Upper lobe of right lung (tissue), 1 donor: ENCODE data around the gene SP4. TPM values are rescaled to one million over a fixed set of nuclear protein-coding genes. Genes with fewer than 3 reads are reported as not detected.
A peak's percentile ranks its signal among the peaks of the same experiment; 100 is the strongest.
"Not testable (repeated sequence)": the region's sequence is repeated elsewhere in the genome, so short reads cannot be mapped to it uniquely, and the experiment has no call there.

Experiments
- ATAC-seq: fragments of 200-7000 bp; cut with Tn5 transposase; one replicate; pipeline ENCODE4 v1.9.1; 2020; ENCODE audit warnings: mild to moderate bottlenecking, moderate library complexity
- DNase-seq: peaks from one replicate; pipeline ENCODE4 v3.0.0-alpha.2; 2020
- H3K27ac ChIP-seq: fragments of 200-600 bp; one replicate; pipeline ENCODE4 v1.8.0; 2022
- H3K27me3 ChIP-seq: fragments of 200-600 bp; one replicate; pipeline ENCODE4 v1.8.0; 2022; ENCODE audit warnings: mild to moderate bottlenecking
- H3K36me3 ChIP-seq: fragments of 200-600 bp; one replicate; pipeline ENCODE4 v1.8.0; 2022
- H3K4me1 ChIP-seq: fragments of 200-600 bp; one replicate; pipeline ENCODE4 v1.8.0; 2022
- H3K4me3 ChIP-seq: fragments of 200-600 bp; one replicate; pipeline ENCODE4 v1.8.0; 2022; ENCODE audit warnings: mild to moderate bottlenecking
- H3K9me3 ChIP-seq: fragments of 200-600 bp; one replicate; pipeline ENCODE4 v1.8.0; 2022
- CTCF ChIP-seq: fragments of 200-600 bp; IDR thresholded peaks from one replicate; pipeline ENCODE4 v1.8.0; 2022; ENCODE audit warnings: antibody characterized with exemption
- intact Hi-C: fragments of 100-400 bp; cut with DNase I; formaldehyde crosslinking; loops from one replicate; pipeline ENCODE4 v1.11.0; 2022
- total RNA-seq: library from RNA; stranded (reverse); fragmentation: NEBNext Ultra II Directional; extraction: Animal tissue kit (Norgen Biotek cat#: 25700); gene quantifications from one replicate; pipeline ENCODE4 v1.2.1, GENCODE V29; 2021
- donor health status: DM: no; HTN: yes; CAD: no; lungs with severe emphysema.

Gene SP4
- total RNA-seq, 1 donor from 2014 or later, result 8.2 TPM

- Histone ChIP-seq H3K27ac (no peak overlapping the region), H3K36me3 (no peaks in the 10 kb centered on the region), H3K9me3 (no peaks in the 10 kb centered on the region), H3K27me3 (no peaks in the 10 kb centered on the region), H3K4me3 (no peak overlapping the region), H3K4me1 (no peaks in the 10 kb centered on the region)
- DNase-seq, result no peak
- no peak for TF ChIP-seq CTCF
- no peak for ATAC-seq
- intact Hi-C loops, result no loop called here
Observed at GRCh38 chr7:21526448-21526847, 98.6 kb downstream of the SP4 start.

GRCh38 chr7:21532485-21532884, 104.6 kb downstream of the SP4 start:
- H3K27ac ChIP-seq, H3K27me3 ChIP-seq, H3K36me3 ChIP-seq, H3K4me3 ChIP-seq, ATAC-seq, H3K9me3 ChIP-seq, DNase-seq, H3K4me1 ChIP-seq, intact Hi-C loops: not testable (repeated sequence)

DNA sequence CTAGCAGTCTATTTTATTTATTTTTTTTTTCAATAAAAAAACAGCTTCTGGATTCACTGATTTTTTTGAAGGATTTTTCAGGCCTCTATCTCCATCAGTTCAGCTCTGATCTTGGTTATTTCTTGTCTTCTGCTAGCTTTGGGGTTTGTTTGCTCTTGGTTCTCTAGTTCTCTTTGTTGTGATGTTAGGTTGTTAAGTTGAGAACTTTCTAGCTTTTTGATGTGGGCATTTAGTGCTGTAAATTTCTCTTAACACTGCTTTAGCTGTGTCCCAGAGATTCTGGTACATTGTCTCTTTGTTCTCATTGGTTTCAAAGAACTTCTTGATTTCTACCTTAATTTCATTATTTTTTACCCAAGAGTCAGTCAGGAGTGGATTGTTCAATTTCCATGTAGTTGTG, 105.8 kb downstream of the SP4 start:
- H3K36me3 ChIP-seq, H3K27ac ChIP-seq, intact Hi-C loops, DNase-seq, ATAC-seq, H3K9me3 ChIP-seq, H3K27me3 ChIP-seq, H3K4me1 ChIP-seq, H3K4me3 ChIP-seq: not testable (repeated sequence)

DNA sequence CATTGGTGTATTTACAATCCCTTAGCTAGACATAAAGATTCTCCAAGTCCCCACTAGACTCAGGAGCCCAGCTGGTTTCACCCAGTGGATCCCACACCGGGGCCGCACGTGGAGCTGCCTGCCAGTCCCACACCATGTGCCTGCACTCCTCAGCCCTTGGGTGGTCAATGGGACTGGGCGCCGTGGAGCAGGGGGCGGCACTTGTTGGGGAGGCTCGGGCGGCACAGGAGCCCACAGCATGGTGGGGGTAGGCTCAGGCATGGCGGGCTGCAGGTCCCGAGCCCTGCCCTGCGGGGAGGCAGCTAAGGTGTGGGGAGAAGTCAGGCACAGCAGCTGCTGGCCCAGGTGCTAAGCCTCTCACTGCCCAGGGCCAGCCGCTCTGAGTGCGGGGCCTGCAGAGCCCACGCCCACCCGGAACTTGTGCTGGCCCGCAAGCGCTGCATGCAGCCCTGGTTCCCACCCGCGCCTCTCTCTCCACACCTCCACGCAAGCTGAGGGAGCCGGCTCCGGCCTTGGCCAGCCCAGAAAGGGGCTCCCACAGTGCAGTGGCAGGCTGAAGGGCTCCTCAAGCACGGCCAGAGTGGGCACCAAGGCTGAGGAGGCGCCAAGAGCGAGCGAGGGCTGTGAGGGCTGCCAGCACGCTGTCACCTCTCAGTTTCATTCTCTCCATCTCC, 108.7 kb downstream of the SP4 start:
- ATAC-seq, H3K4me3 ChIP-seq, H3K27ac ChIP-seq, H3K4me1 ChIP-seq, H3K36me3 ChIP-seq, H3K9me3 ChIP-seq, H3K27me3 ChIP-seq, intact Hi-C loops: not testable (repeated sequence)
- peak; percentile 58 for DNase-seq

GRCh38 chr7:21538936-21539495, 111.1 kb downstream of the SP4 start:
- ATAC-seq (no peak), DNase-seq (no peak)
- Histone ChIP-seq H3K4me1 (peaks cover 13% of the 10 kb centered on the region), H3K4me3 (no peak overlapping the region), H3K27ac (no peak overlapping the region), H3K9me3 (no peaks in the 10 kb centered on the region), H3K27me3 (peaks cover 29% of the 10 kb centered on the region), H3K36me3 (no peaks in the 10 kb centered on the region)
- TF ChIP-seq CTCF, result no peak
- intact Hi-C loops, result no loop called here

DNA sequence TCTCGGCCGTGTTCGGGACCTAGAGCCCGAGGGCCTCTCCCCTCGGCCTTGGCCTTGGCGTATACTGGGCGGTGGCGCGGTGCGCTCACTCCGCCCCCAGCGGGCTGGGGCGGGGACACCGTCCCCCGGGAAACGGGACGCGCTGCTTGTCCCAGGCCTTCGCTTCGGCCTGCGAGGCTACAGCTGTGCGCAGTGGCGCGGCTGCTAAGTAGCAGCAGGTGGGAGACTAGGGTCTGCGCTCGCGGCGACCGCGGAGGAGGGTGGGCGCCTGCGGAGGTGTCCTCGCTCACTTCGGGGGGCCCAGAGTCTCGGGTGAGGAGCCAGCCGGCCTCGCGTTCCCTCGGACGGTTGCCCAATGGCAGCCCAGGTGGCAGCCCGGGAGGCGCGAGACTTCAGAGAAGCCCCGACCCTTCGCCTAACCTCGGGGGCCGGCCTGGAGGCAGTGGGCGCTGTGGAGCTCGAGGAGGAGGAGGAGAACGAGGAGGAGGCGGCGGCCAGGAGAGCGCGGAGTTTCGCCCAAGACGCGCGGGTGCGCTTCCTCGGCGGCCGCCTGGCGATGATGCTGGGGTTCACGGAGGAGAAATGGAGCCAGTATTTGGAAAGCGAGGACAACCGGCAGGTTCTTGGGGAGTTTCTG, 115.1 kb downstream of the SP4 start, which contains the start of gene DNAH11:
Gene DNAH11 (plus strand): TSS at position 149 of the 637 bp plus-strand sequence. CDS start 207 bp downstream, at position 356.
- Histone ChIP-seq H3K9me3 (no peaks in the 10 kb centered on the region), H3K27me3 (peaks cover 40% of the 10 kb centered on the region), H3K36me3 (no peaks in the 10 kb centered on the region), H3K4me1 (peaks cover 13% of the 10 kb centered on the region), H3K27ac (no peak within 1 kb of the TSS), H3K4me3 (peak within 1 kb of the TSS; percentile 51)
- TF ChIP-seq CTCF, result no peak
- ATAC-seq (peak; percentile 99), DNase-seq (peak; percentile 82)
- intact Hi-C loops, result no loop called here
